DMS114 treated with DMSO at 0.1 percent for 48 hours (cell line): ENCODE results near the gene RADX.
"Not testable (repeated sequence)": the region's sequence is repeated elsewhere in the genome, so short reads cannot be mapped to it uniquely, and the experiment has no call there.

Source experiments
- DNase-seq: peaks from one replicate; lab custom pipeline; 2025; ENCODE audit not compliant: unreplicated experiment; lab: John Stamatoyannopoulos, UW

Gene RADX, protein sequence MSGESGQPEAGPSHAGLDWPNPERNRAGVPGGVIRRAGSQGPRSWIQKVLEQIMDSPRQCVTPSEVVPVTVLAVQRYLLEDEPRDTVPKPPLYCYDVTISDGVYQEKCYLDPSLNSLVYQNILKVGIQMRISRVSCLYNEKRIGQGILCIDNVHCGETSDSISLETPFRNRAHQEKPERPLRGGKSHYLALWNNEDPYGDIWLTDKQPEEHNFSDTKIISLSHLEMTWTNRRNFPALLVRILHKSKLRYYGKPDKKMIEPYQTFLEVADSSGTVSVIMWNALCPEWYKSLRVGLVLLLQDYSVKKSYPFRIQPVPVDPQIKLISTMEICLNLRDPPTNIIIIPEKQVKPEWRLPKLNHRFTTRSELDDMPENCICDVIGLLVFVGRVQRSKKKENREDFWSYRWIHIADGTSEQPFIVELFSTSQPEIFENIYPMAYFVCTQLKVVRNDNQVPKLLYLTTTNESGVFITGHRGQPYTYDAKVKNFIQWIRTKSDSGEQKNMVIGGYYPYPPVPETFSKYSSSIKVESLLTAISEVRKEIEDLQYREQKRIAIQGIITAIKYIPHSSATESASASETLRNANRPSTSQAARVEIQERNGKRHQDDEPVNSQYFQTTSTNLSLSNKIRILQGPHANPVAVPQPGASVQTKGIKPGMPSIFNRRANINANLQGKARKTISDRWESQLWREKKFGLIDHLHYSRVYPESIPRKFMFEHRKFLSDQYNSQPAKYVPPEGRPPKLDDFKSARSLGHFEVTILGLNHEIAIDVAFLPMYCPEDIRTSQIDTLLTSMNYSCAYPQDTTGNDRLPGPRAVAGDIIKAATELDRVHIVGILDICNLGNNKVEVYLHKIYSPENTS

GRCh38 chrX:106611679-106612392 lies at the start of gene RADX:
TSS of gene RADX (plus strand) at chrX:106611978. CDS start at chrX:106612081, 103 bp downstream.
- no peak for DNase-seq

DNA sequence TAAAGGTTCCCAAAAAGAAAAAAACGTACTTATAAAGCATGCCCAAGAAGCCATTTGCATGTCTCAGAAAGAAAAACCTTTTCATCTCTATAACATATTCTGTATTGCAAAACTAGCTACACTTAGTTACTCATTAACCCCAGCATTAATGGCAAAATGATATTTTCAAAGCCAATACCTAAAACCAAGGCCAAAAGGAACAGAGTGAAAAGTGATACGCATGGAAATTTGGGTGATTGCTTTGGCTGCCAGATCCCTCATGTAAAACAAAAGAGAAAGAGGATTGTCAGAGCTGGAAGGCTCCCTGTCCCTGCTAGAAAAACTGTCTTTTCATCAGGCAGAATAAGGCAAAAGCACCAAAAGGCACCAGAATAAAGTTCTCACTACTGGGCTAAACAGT lies 46.8 kb upstream of the RADX start:
- DNase-seq = no peak

GRCh38 chrX:106566362-106566761 lies 45.4 kb upstream of the RADX start:
- no peak for DNase-seq

DNA sequence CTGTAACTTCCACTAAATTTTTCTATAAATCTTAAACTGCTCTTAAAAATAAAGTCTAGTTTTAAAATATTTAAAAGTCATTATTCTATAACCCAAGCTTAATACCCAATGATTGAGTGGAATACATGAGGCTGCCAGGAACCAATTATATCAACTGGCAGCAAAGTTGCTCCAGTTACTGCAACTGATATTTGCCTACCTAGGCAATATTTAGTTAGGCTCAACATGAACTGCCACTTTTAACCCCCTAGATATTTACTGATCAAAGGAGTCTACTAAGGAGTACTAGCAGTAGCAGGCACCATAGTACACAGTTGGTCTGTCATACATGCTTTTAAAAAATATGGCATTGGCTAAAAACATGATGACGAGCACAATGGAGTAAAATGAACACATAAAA lies 29.9 kb upstream of the RADX start:
- DNase-seq = no peak

DNA sequence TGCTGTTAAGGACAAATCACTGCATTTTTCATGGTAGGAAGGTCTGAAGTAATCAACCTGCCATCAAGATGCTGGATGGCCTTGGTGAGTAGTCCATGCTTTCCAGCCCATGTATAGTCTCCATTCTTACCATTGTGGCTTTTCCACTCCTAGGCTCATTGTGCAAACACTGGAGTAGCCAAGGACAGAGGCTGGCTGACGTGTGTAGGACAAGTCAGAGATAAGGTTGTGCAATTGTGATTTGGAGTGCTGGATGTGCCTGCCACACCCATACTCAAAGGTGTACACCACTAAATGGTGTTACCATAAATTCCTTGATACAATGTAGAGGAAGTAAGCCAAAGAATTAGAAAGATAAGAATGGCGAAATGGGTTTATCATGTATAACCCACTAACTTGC lies 26.3 kb upstream of the RADX start:
- DNase-seq = no peak

DNA sequence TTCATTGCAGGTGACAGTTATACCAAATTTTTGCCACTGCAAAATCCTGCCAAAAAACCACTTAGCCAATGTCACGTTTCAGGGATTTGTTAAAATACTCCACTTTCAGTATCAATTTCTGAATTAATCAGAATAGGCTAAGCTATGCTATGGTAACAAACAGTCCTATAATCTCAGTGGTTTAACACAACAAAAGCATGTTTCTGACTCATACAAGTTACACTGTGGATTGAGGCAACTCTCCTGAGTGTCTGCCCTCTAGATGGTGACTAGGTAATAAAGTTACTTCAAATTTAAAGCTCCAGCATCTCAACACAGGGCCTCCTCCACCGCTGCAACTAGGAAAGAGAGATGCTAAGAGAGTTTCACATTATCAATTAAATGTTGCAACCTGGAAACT lies 23.0 kb upstream of the RADX start:
- no peak for DNase-seq

DNA sequence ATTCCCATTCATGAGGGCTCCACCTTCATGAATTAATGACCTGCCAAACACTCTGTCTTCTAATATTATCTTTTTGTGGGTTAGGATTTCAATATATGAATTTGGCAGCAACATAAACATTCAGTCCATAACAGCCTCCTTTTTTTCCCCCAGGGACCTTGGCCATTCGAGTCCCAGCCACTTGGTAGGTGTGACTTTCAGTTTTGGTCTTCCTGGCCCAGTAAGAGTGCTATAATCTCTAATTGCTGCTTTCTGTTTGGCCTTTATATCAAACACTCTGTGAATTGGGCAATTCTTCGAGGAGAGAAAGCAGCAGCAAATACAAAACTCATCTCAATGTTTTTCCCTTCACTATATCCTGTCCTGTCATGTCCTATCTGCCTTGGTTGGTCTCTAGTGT lies 12.4 kb upstream of the RADX start:
- DNase-seq = no peak

GRCh38 chrX:106606571-106606970 lies 5.2 kb upstream of the RADX start:
- DNase-seq = no peak

GRCh38 chrX:106608016-106608415 lies 3.8 kb upstream of the RADX start:
- no peak for DNase-seq

GRCh38 chrX:106611317-106611678 lies 480 bp upstream of the RADX start:
- no peak for DNase-seq

- no peak for DNase-seq
Measured at GRCh38 chrX:106612393-106612763, 600 bp downstream of the RADX start.

DNA sequence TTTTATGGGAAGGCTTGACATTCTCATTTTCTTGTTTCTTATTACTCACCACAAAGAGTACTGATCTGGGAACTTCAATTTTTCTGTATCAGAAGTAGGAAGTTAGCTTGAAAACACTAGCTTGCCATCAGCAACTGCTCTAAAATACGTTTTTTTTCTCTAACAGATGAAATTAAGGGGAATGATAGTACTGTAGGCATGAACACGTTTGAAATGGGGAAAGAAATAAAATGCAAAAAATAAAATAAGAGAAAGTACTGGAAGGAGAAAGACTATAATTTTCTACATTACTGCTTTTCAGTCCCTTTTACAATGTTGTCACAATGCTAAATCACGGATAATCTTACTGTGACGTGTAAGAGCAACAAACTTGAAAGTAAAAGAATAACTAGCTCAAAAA lies 1.5 kb downstream of the RADX start:
- no peak for DNase-seq

DNA sequence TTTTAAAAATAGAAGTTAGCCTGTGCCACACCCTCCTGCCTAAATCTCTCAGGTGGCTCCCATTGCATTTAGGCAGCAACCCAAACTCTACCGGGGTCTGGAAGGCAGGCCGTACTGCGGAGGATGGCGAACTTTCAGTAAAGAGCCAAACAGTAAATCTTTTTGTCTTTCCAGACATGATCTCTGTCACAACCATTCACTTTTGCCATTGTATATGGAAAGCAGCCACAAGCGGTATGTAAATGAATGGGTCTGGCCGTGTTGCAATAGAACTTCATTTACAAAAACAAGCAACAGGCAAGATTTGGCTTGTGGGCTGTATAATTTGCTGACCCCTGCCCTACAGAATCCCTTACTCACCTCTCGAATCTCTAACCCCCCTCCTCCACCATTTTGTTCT lies 3.3 kb downstream of the RADX start:
- no peak for DNase-seq

DNA sequence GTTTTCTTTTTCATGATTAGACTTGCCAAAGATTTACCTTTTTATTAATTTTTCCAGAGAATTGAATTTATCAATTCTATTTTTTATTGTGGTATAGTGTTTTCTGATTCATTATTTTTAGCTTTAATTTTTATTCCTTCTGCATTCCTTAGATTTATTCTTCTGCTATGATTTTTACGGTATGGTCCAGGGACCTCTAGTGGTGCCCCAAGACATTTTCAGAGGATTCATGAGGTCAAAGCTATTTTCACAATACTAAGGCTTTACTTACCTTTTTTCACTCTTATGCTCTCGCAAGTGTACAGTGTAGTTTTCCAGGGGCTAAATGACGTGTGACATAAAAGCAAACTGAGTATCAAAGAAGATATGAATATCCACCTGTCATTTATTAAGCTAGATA lies 8.0 kb downstream of the RADX start:
- no peak for DNase-seq

DNA sequence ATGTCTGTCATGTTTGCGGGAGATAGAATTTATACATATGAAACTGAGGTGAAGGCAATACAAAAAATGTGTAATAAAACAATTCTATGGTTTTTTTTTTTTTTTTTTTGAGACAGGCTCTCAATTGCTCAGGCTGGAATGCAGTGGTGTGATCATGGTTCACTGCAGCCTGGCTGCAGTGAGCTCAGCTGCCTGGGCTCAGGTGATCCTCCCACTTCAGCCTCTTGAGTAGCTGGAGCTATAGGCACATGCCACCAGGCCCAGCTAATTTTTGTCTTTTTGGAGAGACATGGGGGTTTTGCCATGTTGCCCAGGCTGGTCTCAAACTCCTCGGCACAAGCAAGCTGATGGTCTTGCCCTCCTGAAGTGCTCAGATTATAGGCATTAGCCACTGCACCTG lies 10.1 kb downstream of the RADX start:
- no peak for DNase-seq

DNA sequence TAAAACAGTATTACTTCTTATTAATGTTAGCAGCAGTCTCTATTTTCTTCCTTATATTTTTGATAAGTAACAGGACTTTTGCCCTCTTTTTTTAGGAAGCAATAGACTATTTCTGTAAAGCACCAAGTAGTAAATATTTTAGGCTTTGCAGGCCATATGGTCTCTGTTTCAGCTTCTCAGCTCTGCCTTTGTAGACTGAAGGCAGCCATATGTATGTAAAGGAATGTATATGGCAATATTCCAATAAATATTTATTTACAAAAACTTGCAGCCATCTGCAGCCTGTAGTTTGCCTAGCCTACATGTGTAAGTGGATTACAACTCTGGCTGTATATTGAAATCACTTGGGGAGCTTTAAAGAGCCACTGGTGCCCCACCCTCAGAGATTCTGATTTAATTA lies 15.0 kb downstream of the RADX start:
- no peak for DNase-seq

DNA sequence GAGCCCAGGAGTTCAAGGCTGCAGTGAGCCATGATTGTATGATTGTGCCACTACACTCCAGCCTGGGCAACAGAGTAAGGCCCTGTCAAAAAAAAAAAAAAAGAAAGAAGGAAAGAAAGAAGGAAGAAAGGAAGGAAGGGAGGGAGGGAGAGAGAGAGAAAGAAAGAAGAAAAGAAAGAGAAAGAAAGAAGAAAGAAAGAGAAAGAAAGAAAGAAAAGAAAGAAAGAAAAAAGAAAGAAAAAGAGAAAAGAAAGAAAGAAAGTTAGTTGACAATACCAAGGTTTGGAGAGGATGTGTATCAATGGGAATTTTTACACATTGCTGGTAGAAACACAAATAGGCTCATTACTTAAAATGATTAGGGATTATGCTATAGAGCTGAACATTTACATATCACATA lies 19.8 kb downstream of the RADX start:
- no peak for DNase-seq

- DNase-seq = no peak
Measured at GRCh38 chrX:106649523-106650428, 38.0 kb downstream of the RADX start.

GRCh38 chrX:106653625-106654024 lies 41.8 kb downstream of the RADX start:
- DNase-seq = not testable (repeated sequence)

DNA sequence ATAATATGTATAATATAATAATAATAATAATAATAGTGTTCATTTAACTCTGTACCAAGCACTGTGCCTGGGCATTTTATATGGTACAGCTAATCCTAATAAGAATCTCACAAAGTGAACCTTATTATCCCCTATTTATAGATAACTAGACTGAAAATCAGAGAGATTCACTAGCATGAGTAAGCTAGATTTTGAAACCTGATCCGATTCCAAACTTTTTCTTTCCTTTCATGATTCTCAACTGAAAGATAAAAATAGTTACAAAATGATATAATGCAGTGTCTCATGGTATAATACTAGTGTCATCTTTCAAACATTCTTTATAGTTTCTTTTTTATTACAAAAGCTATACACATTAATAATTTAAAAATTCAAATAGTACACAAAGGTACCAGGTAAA lies 58.9 kb downstream of the RADX start:
- no peak for DNase-seq

GRCh38 chrX:106672527-106672926 lies 60.7 kb downstream of the RADX start:
- no peak for DNase-seq
